HG03039 (cell line): Measurements from ENCODE around the gene MARK1.

Experiments used
- ATAC-seq: cut with Tn5 transposase; IDR thresholded peaks from one replicate; pipeline ENCODE4 v1.9.1; 2021; ENCODE audit warnings: mild to moderate bottlenecking, moderate library complexity; ENCODE audit not compliant: unreplicated experiment

Gene MARK1

DNA sequence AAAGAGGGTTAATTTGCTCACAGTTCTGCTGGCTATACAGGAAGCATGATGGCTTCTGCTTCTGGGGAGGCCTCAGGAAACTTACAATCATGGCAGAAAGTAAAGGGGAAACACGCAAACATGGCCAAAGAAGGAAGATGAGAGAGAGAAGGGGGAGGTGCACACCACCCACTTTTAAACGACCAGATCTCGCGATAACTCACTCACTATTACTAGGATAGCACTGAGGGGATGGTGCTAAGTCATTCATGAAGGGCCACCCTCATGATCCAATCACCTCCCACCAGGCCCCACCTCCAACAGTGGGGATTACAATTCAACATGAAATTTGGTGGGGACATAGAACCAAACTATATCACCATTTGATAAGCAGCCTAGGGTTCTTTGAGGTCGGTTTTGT is 159.9 kb downstream of the MARK1 start:
- no peak for ATAC-seq

- no peak for ATAC-seq
Observed at GRCh38 chr1:220689666-220690065, 161.7 kb downstream of the MARK1 start.

- peak; percentile 91 for ATAC-seq
Observed at GRCh38 chr1:220690140-220691052, 162.5 kb downstream of the MARK1 start, which contains the start of gene C1orf115. TSS of gene C1orf115 (plus strand) at chr1:220690363. CDS start at chr1:220690403, 40 bp downstream.

DNA sequence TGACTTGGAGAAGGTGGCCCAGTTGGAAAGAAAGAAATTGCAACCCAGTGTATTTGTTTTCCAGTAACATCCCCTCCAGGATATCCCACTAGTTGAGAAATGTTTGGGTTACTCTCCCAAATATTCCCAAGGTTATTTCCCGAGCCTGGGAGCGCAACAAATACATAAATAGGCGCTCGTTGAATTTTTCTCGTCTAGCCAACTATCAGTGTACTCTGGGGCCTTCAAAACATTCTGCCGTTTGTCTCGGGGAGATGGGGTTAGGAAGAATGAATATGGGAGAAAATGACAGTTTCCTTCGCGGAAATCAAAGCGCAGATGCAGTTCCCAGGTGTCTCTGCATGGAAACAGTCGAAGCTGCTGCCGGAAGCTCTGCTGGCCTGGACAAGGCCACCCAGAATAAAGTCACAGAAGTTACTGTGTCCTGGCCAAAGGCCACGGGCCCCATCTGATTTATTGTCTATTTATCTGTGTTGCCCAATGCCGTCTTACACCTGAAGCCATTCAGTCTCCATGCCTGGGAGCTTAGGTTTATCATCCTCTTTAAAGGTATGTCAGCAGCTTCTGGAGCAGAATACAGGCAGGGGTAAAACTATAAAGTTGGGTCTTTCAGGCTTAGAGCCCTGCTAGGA is 163.2 kb downstream of the MARK1 start:
- no peak for ATAC-seq

DNA sequence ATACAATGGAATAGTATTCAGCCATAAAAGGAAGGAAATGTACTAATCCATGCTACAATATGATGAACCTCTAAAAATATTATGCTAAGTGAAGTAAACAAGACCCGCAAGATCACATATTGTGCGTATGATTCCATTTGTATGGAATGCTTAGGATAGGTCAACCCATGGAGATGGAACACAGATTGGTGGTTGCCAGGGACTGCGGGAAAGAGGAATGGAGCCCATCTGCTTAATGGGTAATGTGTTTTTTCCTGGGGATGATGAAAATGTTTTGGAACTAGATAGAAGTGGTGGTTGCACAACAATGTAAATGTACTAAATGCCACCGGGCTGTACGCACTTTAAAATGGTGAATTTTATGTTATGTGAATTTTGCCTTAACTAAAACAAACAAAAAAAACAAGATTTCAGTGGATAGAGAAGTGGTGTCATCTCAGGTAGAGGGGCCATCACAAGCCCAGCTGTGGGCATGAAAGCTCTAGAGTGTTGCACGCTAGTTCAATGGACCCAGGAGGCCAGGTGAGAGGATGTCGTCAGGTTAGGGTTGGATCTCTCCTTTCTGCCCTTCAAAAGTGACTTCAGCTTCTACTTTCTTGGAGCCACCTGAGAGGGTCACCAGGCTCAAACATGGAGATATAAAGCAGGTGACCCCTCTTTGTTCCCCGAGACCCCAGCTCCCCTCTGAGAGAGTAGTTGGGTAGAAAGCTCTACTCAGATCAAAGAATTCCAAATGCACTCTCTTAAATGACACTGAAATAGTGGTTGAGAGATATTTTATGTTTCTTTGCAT is 164.7 kb downstream of the MARK1 start:
- ATAC-seq, result no peak

DNA sequence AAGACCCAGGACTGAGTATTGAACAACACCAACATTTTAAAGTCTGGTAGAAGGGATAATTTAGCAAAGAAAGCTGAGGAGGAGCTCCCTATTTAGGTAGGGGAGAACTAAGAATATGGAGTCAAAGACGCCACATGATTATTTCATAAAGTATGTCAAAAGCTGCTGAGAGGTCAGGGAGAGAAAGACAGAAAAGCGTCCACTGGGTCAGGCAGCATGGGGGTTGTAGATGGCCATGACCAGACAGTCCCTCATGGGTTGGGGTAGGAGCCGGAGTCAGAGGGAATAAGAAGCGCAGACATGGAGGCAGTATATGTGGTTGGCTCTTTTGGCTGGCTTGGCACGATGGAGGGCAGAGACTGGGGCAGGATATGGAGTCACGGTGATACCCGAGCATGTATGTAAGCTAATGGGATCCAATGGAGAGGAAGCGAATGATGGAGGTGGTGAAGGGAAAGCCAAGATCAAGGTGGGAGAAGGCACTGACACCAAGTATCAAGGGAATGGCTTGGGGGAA is 167.0 kb downstream of the MARK1 start:
- no peak for ATAC-seq

DNA sequence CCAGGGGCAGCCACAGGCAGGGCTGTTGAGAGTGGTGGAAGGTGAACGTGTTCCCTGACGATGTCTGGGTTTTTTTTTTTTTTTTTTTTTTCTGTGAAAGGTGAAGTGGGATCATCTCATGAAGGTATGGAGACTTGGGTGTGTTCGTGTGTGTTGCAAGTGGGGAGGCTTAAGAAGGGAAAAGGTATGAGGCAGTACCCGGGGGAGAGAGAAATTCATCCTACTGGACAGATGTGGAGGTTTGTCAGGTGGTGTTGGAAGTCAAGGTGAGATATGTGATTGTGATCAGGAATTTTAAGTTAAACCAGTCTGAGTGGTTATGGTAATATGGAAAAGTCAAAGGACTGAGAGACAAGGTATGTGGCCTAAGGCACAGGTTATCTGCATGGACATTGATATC is 167.5 kb downstream of the MARK1 start:
- ATAC-seq, result no peak

DNA sequence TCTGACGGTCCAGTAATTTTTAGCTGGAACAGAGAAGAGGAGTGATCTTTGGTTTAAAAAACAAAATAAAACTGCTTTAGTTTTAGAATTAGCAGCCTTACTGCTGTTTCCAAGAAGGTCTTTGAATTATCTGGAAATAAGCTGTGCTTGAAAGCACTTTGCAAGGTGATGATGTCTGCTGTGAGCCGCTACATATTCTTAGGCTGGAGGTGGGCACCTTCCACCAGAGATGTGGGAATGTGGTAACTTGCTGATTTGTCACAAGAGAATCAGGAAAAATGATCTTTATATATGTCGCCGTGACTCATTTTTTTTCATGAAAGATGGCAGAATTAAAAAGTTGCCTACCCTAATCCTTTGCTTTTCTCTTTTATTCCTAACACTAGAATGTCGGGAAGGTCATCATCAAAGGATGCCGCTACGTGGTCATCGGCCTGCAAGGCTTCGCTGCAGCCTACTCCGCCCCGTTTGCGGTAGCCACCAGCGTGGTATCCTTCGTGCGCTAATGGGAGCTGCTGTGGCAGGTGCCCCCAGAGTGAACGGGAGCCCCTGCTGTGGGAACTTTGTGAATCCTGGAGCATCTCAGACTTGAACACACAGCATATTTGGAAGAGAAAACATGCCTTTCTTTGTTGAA is 168.4 kb downstream of the MARK1 start:
- ATAC-seq, result no peak

DNA sequence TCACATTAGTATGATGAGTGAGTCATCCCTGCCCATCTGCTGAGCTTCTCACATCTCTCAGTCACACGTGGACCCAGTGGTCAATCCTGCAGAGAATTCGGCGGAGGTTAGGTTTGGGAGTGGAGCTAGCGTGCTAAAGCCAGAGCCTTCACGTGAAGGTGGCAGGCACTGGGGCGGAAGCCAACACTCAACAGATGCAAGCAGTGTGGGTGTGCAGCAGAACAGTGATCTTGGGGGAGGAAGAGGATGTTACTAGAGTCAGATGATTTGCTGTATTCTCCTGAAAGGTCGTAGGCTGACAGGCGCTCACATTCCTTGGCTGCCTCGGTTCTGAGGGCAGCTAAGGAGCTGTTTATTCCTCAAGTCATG is 168.9 kb downstream of the MARK1 start:
- ATAC-seq, result no peak

- ATAC-seq, result no peak
Observed at GRCh38 chr1:220697326-220697725, 169.4 kb downstream of the MARK1 start.

- ATAC-seq, result no peak
Observed at GRCh38 chr1:220698607-220699016, 170.7 kb downstream of the MARK1 start.

GRCh38 chr1:220699044-220699443 is 171.1 kb downstream of the MARK1 start:
- ATAC-seq, result no peak

DNA sequence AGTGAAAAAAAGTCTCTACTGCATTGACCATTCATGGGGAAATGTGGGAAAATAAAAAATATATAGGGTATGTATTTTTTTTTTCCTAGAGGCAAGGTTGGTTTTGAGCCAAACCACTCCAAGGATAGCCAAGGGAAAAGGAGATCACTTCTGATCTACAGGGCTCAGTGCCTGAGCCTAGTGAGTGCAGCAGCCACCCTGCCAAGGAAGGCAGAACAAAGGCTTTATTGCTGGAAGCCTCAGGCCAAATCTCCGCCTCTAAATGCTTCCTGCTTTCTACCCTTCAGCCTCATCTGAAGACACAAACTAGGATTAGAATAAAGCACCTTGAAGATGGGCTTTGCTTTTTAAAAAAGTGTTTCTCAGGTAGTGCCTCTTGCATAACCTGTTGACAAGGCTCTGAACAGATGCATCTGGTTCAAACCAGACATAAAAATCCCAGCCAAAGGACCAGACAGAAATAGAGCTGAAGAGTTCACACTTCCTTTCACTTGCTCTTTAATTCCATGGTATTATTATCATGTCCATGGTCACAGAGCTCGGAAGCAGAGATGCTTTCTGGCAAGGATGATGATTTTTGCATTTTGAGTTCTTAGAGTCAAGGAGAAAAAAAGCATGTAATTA is 172.7 kb downstream of the MARK1 start:
- no peak for ATAC-seq

GRCh38 chr1:220701974-220702373 is 174.0 kb downstream of the MARK1 start:
- ATAC-seq, result no peak

DNA sequence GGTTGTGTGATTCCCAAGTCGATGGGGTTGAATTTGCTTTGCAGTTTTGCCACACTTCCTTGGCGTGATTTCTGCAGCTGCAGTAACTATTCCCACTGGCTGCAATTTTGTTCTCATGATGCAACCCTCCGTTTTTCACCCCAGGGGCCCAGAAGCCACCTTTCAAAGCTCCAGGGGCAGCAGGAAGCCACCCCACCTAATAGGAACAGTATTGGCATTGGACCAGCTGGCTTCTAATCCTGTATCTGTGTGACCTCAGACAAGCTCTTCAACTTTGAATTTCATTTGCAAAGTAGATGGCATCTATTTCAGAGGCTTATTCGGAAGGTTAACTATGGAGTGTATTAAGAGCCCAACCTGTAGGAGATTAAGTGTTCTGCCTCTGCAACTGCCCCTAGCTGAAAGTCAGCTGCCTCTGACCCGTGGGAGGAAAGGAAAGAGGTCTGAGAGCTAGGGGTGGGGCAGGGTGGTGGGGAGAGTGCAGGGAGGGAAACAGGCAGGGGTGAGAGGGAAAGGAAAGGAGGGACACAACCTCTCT is 174.9 kb downstream of the MARK1 start:
- ATAC-seq, result no peak

- no peak for ATAC-seq
Observed at GRCh38 chr1:220703305-220703704, 175.4 kb downstream of the MARK1 start.

DNA sequence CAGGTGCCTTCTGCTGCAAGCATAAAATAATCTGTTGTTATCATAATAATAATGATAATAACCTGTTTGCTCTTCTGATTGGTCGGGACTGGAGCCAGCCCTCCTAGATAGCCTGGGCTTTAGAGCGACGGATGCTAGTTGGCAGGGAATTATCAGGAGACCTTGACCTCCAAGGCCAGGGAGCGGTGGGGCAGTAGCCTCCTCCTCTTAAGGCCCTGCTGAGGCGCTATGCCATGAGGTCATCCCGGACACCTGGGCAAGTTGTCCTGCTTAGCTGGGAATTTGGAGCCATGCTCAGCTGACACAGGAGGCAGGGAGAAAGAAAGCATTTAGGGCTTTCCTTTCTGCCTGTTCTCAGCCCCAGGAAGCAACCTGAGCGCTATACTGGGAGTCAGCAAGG is 177.8 kb downstream of the MARK1 start:
- ATAC-seq, result no peak

- no peak for ATAC-seq
Observed at GRCh38 chr1:220706480-220706879, 178.5 kb downstream of the MARK1 start.

GRCh38 chr1:220707160-220707559 is 179.2 kb downstream of the MARK1 start:
- ATAC-seq, result no peak

GRCh38 chr1:220708244-220708643 is 180.3 kb downstream of the MARK1 start:
- no peak for ATAC-seq
